Activated T-cell treated with anti-CD3 and anti-CD28 coated beads for 48 hours (primary cell): ENCODE data around the gene DLG5.
A peak's percentile ranks its signal among the peaks of the same experiment; 100 is the strongest.

ENCODE experiments used
- DNase-seq: peaks from one replicate; pipeline ENCODE4 v3.0.0-alpha.2; 2020; ENCODE audit warnings: low read depth

DLG5 gene

GRCh38 chr10:77818378-77818777, 108.2 kb downstream of the DLG5 start:
- DNase-seq, result no peak

GRCh38 chr10:77817541-77817940, 109.0 kb downstream of the DLG5 start:
- DNase-seq, result no peak

DNA sequence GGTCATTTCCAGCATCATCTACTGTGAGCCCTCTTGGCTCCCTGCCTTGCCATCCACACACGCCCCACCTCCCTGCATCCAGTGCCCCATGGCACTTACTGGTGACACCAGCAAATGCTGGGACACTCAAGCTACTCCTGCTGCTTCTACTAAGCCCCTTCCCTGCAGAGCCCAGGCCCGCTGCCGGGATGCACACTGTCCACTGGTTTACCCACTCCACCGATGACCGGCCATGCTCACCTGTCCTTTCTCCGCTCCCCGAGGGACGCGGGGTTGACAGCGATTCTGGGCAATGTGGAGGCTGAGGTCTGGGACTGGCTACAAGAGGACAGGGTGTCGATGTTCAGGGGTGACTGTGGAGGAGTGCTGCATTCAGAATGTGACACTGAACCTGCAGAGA, 110.2 kb downstream of the DLG5 start:
- no peak for DNase-seq

DNA sequence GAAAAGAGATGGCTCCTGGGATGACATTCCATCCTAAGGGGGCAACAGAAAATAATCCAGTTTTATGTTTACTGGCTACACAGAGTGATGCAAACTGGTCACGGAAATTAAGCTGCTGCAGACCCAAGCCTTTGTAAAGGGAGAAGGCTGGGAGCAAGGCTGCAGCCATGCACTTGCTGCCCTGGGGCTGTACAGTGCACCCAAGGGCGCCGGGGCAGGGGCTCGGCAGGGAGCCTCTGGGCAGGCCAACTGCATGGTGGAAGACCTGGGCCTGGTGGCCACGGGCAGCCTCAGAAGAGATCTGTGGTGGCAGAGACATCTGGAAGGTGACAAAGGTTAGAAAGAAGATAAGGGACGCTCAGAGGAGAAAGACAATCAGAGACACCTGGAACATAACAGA, 113.8 kb downstream of the DLG5 start:
- DNase-seq, result no peak

GRCh38 chr10:77811831-77812430, 114.6 kb downstream of the DLG5 start:
- DNase-seq, result no peak

DNA sequence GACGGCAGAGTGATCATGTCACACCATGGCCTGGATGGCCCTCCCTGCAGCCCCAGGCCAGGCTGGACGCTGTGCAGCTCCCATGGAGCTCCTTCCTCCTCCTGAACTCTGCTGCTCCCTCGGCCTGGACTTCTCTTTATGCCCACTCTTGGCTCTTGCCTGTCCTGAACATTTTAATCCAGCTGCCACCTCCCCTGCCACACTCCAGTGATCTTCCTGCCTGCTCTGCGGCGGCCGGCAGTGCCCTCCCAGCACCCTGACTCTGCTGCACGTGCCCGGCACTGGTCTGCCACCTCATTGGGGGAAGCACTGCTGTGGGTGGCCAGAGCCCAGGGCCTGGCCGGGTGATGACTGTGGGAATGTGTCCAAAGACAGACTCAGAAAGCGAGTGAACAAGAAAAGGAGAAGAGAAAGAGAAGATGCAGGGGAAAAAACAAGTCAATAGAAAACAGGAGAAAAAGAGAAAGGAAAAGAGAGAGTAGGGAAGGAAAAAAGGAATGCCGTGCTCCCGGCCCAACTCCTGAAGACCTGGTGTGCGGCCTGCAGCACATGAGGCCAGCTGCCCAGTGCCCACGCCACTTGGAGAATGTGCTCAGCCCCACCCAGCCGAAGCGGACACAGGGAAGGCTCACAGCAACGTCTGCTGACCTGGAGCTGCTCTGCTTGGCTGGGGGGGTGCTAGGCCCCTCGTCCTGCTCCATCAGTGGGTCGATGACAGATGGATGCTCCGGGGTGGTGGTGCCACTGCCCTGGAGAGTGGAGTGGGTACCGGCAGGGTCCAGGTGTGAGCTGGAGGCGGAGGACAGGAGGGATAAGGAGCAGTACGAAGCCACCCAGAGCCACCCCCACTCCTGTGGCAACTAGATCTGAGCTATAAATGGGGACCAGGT, 115.9 kb downstream of the DLG5 start:
- no peak for DNase-seq

GRCh38 chr10:77809336-77809735, 117.2 kb downstream of the DLG5 start:
- no peak for DNase-seq

DNA sequence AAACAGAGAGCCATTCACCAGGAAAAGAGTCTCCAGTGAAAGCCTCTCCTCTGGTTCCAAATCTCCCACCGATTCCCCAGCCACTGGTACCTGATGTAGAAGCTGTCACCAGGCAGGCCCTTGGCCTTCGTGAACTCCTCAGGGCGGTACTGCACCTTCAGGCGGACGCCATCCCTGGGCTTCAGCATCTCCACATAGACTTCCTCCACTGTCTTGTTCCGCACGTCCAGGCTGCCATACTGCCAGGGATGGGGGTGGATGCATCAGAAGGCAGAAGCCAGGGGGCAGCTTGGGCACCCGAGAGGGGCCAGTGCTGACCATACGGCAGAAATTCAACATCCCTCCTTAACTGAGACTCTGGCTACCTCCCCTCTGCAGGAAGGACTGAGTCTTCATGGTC, 118.8 kb downstream of the DLG5 start:
- DNase-seq, result no peak

DNA sequence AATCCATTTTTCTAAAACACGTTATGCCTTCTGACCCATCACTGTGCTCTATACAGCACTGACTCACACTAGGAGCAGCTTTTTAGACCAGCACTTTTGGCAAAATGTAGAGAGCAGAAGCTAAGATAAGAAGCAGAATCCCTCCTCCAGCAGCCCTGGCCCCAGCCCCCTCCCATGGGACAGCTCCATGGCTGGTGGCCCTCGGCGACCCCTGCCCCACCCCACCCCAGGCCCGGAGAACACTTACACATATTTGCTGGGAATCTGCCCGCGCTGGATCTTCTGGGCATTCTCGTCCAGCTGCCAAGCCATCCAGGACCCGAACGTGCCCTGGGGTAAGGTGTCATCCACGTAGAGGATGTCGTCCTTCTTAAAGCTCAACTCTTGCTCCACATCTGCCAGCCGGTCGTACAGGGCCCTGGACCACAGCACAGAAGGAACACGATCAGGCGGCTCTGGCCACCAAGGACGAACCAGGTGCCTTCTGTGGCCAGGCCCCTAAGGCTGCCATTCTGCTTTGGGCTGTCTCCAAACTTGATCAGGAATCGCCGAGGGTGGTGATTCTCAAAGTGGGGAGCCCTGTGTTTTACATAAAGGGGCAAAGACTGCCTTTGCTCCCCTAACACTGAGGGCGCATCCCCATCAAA, 119.9 kb downstream of the DLG5 start:
- no peak for DNase-seq

GRCh38 chr10:77805676-77806075, 120.9 kb downstream of the DLG5 start:
- DNase-seq, result no peak

DNA sequence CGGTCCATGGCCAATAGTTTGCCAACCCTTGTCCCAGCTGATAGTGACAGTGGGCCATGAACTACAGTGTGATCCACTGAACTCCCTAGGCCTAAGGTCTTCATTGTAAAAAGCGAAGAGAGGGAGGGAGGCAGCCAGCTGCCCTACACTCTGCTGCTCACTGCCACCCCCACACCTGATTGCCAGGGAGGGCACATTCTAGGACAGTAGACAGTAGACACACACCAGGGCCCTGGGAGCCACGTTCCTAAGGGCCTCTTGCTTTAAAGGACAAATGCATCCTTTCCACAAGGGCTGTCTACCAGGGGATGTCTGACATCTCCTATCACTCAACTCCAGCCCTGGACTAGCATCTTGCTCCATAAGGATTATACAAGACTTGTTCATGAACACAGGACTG, 122.2 kb downstream of the DLG5 start:
- no peak for DNase-seq

- DNase-seq, result peak; percentile 42
Observed at GRCh38 chr10:77801474-77802161, 124.9 kb downstream of the DLG5 start.

DNA sequence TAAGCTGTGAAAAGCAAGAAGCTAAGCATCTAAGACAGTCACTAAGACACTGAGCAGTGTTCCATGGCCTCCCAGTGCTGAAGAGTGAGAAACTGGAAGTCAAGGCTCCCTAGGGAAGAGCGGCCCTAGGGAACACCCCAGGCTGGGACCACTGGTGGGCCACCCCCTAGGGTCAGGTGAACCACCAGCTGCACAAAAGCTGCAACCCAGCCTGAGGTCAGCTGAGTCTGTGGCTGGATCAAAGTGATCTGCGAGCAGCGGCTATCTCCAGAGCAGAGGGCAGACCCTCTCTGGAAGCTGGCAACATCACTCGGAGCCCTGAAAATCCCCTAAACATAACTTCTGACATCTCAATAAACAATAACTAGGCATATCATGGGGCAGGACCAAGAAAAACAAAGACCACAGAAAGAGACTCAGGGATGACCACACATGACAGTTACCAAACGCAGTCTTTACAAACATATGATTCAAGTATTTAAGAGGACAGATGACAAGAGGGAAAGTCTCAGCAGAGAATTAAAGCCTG, 125.8 kb downstream of the DLG5 start:
- DNase-seq, result no peak

DNA sequence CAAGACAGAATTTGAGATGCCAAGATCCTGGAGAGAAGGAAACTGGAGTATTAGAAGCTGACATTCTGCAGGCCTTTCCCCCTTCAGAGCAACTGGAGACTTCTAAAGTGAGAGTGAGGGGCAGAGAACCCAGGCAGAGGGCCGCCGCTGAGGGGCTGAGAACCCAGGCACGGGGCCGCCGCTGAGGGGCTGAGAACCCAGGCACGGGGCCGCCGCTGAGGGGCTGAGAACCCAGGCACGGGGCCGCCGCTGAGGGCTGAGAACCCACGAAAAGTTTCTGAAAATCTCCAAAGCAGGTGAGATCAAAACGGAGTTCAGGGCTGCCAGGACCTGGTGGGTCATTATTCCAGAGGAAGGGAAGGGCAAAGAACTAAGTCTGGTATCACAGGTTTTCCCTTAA, 126.2 kb downstream of the DLG5 start:
- no peak for DNase-seq

- DNase-seq, result no peak
Observed at GRCh38 chr10:77799352-77799751, 127.2 kb downstream of the DLG5 start.

DNA sequence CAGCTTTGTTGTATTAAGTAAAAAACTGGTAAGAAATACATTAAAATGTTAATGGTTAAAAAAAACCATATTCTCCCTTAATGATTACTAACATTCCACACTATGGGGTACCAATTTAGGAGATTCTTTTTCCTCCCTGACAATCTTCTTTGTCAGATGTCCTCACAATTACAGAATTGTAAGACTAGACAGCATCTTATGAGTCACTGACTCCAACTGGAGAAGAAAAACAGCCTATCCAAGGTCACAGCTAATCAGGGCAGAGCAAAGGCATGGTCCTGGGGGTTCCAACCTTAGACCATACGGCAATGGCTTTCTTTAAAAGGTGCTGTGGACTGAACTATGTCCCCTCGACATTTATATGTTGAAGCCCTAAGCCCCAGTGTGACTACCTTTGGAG, 127.6 kb downstream of the DLG5 start:
- DNase-seq, result no peak

GRCh38 chr10:77796311-77796915, 130.1 kb downstream of the DLG5 start:
- DNase-seq, result no peak

DNA sequence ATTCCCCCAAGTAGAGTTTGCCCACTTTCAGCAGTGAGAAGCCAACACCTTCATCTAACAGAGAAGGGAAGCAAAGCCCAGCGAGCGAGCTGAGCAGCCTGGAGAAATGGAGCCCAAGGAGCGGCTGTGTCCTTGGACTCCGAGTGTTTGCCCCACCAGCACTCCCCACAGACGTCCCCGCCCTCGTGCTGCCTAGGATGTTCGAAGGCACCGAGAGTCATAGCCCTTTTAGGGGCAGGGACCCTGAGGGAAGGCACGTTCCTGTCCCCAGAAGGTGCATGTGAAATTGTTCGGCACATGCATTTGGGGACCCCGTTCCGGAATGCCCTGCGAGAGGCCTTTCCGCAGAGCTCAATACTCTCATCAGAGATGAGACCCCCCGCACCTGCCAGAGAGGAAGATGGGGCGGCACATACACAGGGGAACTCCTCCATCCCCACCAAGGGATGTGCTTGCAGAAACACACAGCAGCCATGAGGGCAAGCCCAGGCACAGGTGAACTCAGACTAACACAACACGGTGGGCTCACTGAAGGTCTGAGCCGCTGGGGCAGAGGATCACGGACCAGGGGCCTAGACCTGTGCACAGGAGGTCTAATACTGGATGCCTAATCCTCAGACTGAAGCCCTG, 131.0 kb downstream of the DLG5 start:
- no peak for DNase-seq

GRCh38 chr10:77794256-77795142, 132.1 kb downstream of the DLG5 start:
- no peak for DNase-seq

- DNase-seq, result no peak
Observed at GRCh38 chr10:77793831-77794230, 132.7 kb downstream of the DLG5 start.
